Endothelial cell of umbilical vein (primary cell): ENCODE results near the gene FRMPD1. TPM values are rescaled to one million over a fixed set of nuclear protein-coding genes. Genes with fewer than 3 reads are reported as not detected.

Experiments
- BruUV-seq: library from RNA; stranded (reverse); fragments of 400-500 nt; replicated peaks from 2 replicates; lab custom pipeline; 2021; lab: Mats Ljungman, UMichigan
- CTCF ChIA-PET: fragments of 300-600, 350-600 bp; sonication (Branson Sonifier 250); formaldehyde crosslinking; loops from one replicate; lab custom pipeline; 2021; ENCODE audit warnings: antibody characterized with exemption, inconsistent platforms; lab: Charles Lee
- POLR2A ChIA-PET: fragments of 300-600, 350-600 bp; sonication (Branson Sonifier 250); formaldehyde crosslinking; loops from one replicate; lab custom pipeline; 2021; ENCODE audit warnings: antibody characterized with exemption, inconsistent platforms; lab: Charles Lee
- DNase-seq: peaks from one replicate; pipeline ENCODE4 v3.0.0-alpha.2; 2011; ENCODE audit warnings: low read depth, low spot score
- FAIRE-seq: peaks from 2 replicates; lab custom pipeline; 2011; peaks lifted over from hg19 to GRCh38; lab: Jason Lieb, UNC
- H2AFZ ChIP-seq: 2 replicates; pipeline ENCODE4 v1.6.0; 2012; ENCODE audit warnings: low read depth, low read length, control low read depth, inconsistent platforms
- H3K27ac ChIP-seq: 2 replicates; pipeline ENCODE4 v1.5.1; 2011; ENCODE audit warnings: low read depth, mild to moderate bottlenecking, control low read depth, low read length, moderate library complexity; ENCODE audit not compliant: insufficient read depth
- H3K27me3 ChIP-seq, 2 experiments: 2 replicates each; pipeline versions ENCODE4 v1.6.0 to v1.6.1; 2011; ENCODE audit warnings: low read length in 2 of 2, mixed read lengths in 1 of 2; ENCODE audit not compliant: control insufficient read depth in 2 of 2, insufficient read depth in 2 of 2
- H3K36me3 ChIP-seq, 2 experiments: 2 replicates in 1 of 2; 3 replicates in 1 of 2; pipeline ENCODE4 v1.5.1; 2011; ENCODE audit warnings: low read length in 2 of 2, mild to moderate bottlenecking in 1 of 2, moderate library complexity in 1 of 2; ENCODE audit not compliant: control insufficient read depth in 2 of 2, insufficient read depth in 2 of 2; ENCODE audit errors: extremely low read depth in 1 of 2
- H3K4me1 ChIP-seq: 3 replicates; pipeline ENCODE4 v1.5.1; 2011; ENCODE audit warnings: mild to moderate bottlenecking, low read length; ENCODE audit not compliant: control insufficient read depth, insufficient read depth; ENCODE audit errors: extremely low read depth
- H3K4me2 ChIP-seq: 2 replicates; pipeline ENCODE4 v1.6.1; 2011; ENCODE audit warnings: low read length, control low read depth, mixed read lengths; ENCODE audit not compliant: insufficient read depth
- H3K4me3 ChIP-seq, 3 experiments: fragments of 200-600 bp in 1 of 3; sonication (generic), shearing (Covaris generic) in 1 of 3; replicated peaks in 1 of 3; 2 replicates each; pipeline ENCODE4 v1.5.1; 2011 to 2016; ENCODE audit warnings: control low read depth in 3 of 3, low read length in 3 of 3, mild to moderate bottlenecking in 2 of 3, inconsistent platforms in 1 of 3, low read depth in 1 of 3, moderate library complexity in 1 of 3; ENCODE audit not compliant: insufficient read depth in 1 of 3
- H3K79me2 ChIP-seq: 2 replicates; pipeline ENCODE4 v1.6.0; 2012; ENCODE audit warnings: low read length, inconsistent platforms; ENCODE audit not compliant: control insufficient read depth, insufficient read depth
- H3K9ac ChIP-seq: replicated peaks from 2 replicates; pipeline ENCODE3; 2011; ENCODE audit warnings: low read length, control low read depth; ENCODE audit not compliant: insufficient read depth; ENCODE audit errors: extremely low read depth
- H3K9me1 ChIP-seq: replicated peaks from 3 replicates; pipeline ENCODE4 v1.6.0; 2011; ENCODE audit warnings: mild to moderate bottlenecking, low read length; ENCODE audit not compliant: control insufficient read depth, insufficient read depth; ENCODE audit errors: extremely low read depth
- H3K9me3 ChIP-seq: replicated peaks from 2 replicates; pipeline ENCODE4 v1.5.1; 2012; ENCODE audit warnings: low read length, inconsistent platforms; ENCODE audit not compliant: control insufficient read depth, insufficient read depth
- H4K20me1 ChIP-seq: replicated peaks from 2 replicates; pipeline ENCODE3; 2011; ENCODE audit warnings: mild to moderate bottlenecking, low read length; ENCODE audit not compliant: control insufficient read depth, insufficient read depth; ENCODE audit errors: extremely low read depth
- CTCF ChIP-seq, 2 donors: IDR thresholded peaks; 1 replicate in 1 of 2; 2 replicates in 1 of 2; pipeline ENCODE4 v1.5.1; 2011; ENCODE audit warnings: low read length in 2 of 2, mild to moderate bottlenecking in 2 of 2, moderate library complexity in 2 of 2, control low read depth in 1 of 2, inconsistent platforms in 1 of 2, low read depth in 1 of 2; ENCODE audit not compliant: insufficient read depth in 1 of 2; ENCODE audit errors: extremely low read depth in 1 of 2
- EZH2 ChIP-seq: IDR thresholded peaks from 2 replicates; pipeline ENCODE4 v1.6.1; 2012; ENCODE audit warnings: borderline replicate concordance, low read depth, mild to moderate bottlenecking, moderate library complexity, low read length, inconsistent platforms; ENCODE audit not compliant: severe bottlenecking
- FOS ChIP-seq: IDR thresholded peaks from 2 replicates; pipeline ENCODE4 v1.6.1; 2011; ENCODE audit warnings: mild to moderate bottlenecking, low read length, moderate library complexity, borderline replicate concordance; ENCODE audit not compliant: insufficient read depth
- GATA2 ChIP-seq: IDR thresholded peaks from 2 replicates; pipeline ENCODE4 v1.7.0; 2011; ENCODE audit warnings: low read depth, mild to moderate bottlenecking, moderate library complexity, mixed read lengths, low read length; ENCODE audit not compliant: insufficient read length, insufficient read depth
- JUN ChIP-seq: IDR thresholded peaks from 2 replicates; pipeline ENCODE4 v1.6.1; 2011; ENCODE audit warnings: borderline replicate concordance, low read depth; ENCODE audit not compliant: insufficient read length, insufficient read depth
- MAX ChIP-seq: IDR thresholded peaks from 2 replicates; pipeline ENCODE4 v1.6.1; 2011; ENCODE audit not compliant: insufficient read depth, insufficient read length
- MYC ChIP-seq: IDR thresholded peaks from one replicate; pipeline ENCODE4 v1.6.1; 2011; ENCODE audit warnings: mild to moderate bottlenecking, low read depth, low read length
- POLR2A ChIP-seq: IDR thresholded peaks from 2 replicates; pipeline ENCODE4 v1.6.1; 2012; ENCODE audit warnings: low read depth, mild to moderate bottlenecking, control low read depth, low read length
- POLR2AphosphoS5 ChIP-seq: IDR thresholded peaks from 2 replicates; pipeline ENCODE4 v1.6.1; 2012; ENCODE audit warnings: low read depth, mild to moderate bottlenecking, control low read depth, low read length, moderate library complexity; ENCODE audit not compliant: insufficient read depth
- dilution Hi-C: fragments of 300-500 bp; cut with MboI; formaldehyde crosslinking; loops from one replicate; pipeline ENCODE4 v1.15.0; 2019; ENCODE audit warnings: low sequenced_read_pairs; ENCODE audit not compliant: extremely low pct_ligation_motif_present
- intact Hi-C: fragments of 100-400 bp; cut with micrococcal nuclease; formaldehyde crosslinking; loops from one replicate; pipeline ENCODE4 v1.10.0; 2022
- polyA plus RNA-seq, 4 experiments: library from polyadenylated mRNA; depleted of rRNA in 3 of 4; stranded (reverse) in 3 of 4; unstranded in 1 of 4; fragments of >200 nt; gene quantifications; 2 replicates each; pipeline versions ENCODE4 v1.2.1 to v1.2.3, GENCODE V29; 2011 to 2012; ENCODE audit warnings: missing spikeins in 1 of 4
- total RNA-seq: library from RNA; stranded (reverse); gene quantifications from 2 replicates; pipeline ENCODE4 v1.2.3, GENCODE V29; 2021

FRMPD1 gene
- total and polyA plus RNA-seq, 2 donors (not counting 3 experiments of a cell fraction or from before 2014, with no cell fraction given) = not detected

- Histone ChIP-seq H3K4me3 (no peak overlapping the region), H3K36me3 (no peaks in the 10 kb centered on the region), H3K27me3 (peaks cover 3 to 18% of the 10 kb centered on the region in 2 experiments), H3K27ac (no peak overlapping the region), H3K9me3 (no peaks in the 10 kb centered on the region), H3K4me2 (no peak overlapping the region), H2AFZ (no peak overlapping the region), H3K9ac (no peak overlapping the region), H3K9me1 (no peaks in the 10 kb centered on the region), H4K20me1 (no peaks in the 10 kb centered on the region), H3K4me1 (no peaks in the 10 kb centered on the region), H3K79me2 (no peaks in the 10 kb centered on the region)
- FAIRE-seq (no peak), DNase-seq (no peak)
- BruUV-seq = no TSS peak
- dilution Hi-C loops (no loop called here), intact Hi-C loops (no loop called here)
- ChIA-PET POLR2A (no interaction called here), CTCF (interaction anchor here (1.5 kb wide), 1 partner anchor 21 kb away, joined by 4 read pairs; no protein-coding TSS in a partner anchor)
- TF ChIP-seq POLR2A (no peak), JUN (no peak), CTCF (IDR thresholded peaks at IDR 0.05; ENCODE audit: extremely low read depth in 1 of 2, insufficient read depth in 1 of 2, low read depth in 1 of 2, low read length in 2 of 2) (no peak), GATA2 (no peak), EZH2 (no peak), MAX (no peak), FOS (no peak), POLR2AphosphoS5 (no peak), MYC (no peak)
Measured at GRCh38 chr9:37676411-37676830, 25.7 kb downstream of the FRMPD1 start.
